Caco-2 (cell line): ENCODE results near the gene RUFY1. TPM values are rescaled to one million over a fixed set of nuclear protein-coding genes. Genes with fewer than 3 reads are reported as not detected.
"Not testable (repeated sequence)": the region's sequence is repeated elsewhere in the genome, so short reads cannot be mapped to it uniquely, and the experiment has no call there.

Experiments used
- BruUV-seq: library from RNA; stranded (reverse); fragments of 400-500 nt; replicated peaks from 2 replicates; lab custom pipeline; 2021; lab: Mats Ljungman, UMichigan
- CTCF ChIA-PET: fragments of 300-600 bp; sonication (Branson Sonifier 250); formaldehyde crosslinking; loops from one replicate; lab custom pipeline; 2022; ENCODE audit warnings: antibody characterized with exemption; lab: Charles Lee
- POLR2A ChIA-PET: fragments of 300-600 bp; sonication (Branson Sonifier 250); formaldehyde crosslinking; loops from one replicate; lab custom pipeline; 2022; ENCODE audit warnings: antibody characterized with exemption; lab: Charles Lee
- DNase-seq, 2 experiments: peaks; one replicate each; pipeline versions ENCODE4 v3.0.0 to v3.0.0-alpha.2; 2020 to 2022
- H3K27me3 ChIP-seq: replicated peaks from 2 replicates; pipeline ENCODE4 v1.6.0; 2011; ENCODE audit warnings: low read length; ENCODE audit not compliant: control insufficient read depth, insufficient read depth
- H3K36me3 ChIP-seq: 2 replicates; pipeline ENCODE4 v1.5.1; 2011; ENCODE audit warnings: low read length; ENCODE audit not compliant: control insufficient read depth, insufficient read depth
- H3K4me1 ChIP-seq: fragments of 250-450 bp; sonication (Bioruptor Pico); 2 replicates; pipeline ENCODE4 v1.5.1; 2020; ENCODE audit warnings: mild to moderate bottlenecking
- H3K4me3 ChIP-seq: 2 replicates; pipeline ENCODE4 v1.5.1; 2011; ENCODE audit warnings: low read depth, mild to moderate bottlenecking, control low read depth, low read length
- H3K9me3 ChIP-seq: fragments of 250-450 bp; sonication (Bioruptor Pico); 2 replicates; pipeline ENCODE4 v1.5.1; 2020; ENCODE audit warnings: mild to moderate bottlenecking, moderate library complexity
- H3K27ac Mint-ChIP-seq: one replicate; pipeline ENCODE4 v1.8.0; 2022; ENCODE audit warnings: mixed read lengths; ENCODE audit not compliant: unreplicated experiment
- H3K27me3 Mint-ChIP-seq: one replicate; pipeline ENCODE4 v1.8.0; 2022; ENCODE audit warnings: mixed read lengths; ENCODE audit not compliant: insufficient read depth, unreplicated experiment
- H3K36me3 Mint-ChIP-seq: one replicate; pipeline ENCODE4 v1.8.0; 2022; ENCODE audit warnings: mild to moderate bottlenecking, mixed read lengths; ENCODE audit not compliant: insufficient read depth, unreplicated experiment
- H3K4me1 Mint-ChIP-seq: one replicate; pipeline ENCODE4 v1.8.0; 2022; ENCODE audit warnings: low read depth, mixed read lengths; ENCODE audit not compliant: unreplicated experiment
- H3K4me3 Mint-ChIP-seq: one replicate; pipeline ENCODE4 v1.8.0; 2022; ENCODE audit warnings: mild to moderate bottlenecking, moderate library complexity, mixed read lengths; ENCODE audit not compliant: unreplicated experiment
- H3K9me3 Mint-ChIP-seq: one replicate; pipeline ENCODE4 v1.8.0; 2022; ENCODE audit warnings: mixed read lengths; ENCODE audit not compliant: unreplicated experiment
- intact Hi-C: fragments of 100-400 bp; cut with micrococcal nuclease; formaldehyde crosslinking; loops from one replicate; pipeline ENCODE4 v1.10.0; 2022; ENCODE audit not compliant: unreplicated experiment
- total RNA-seq: library from RNA; stranded (reverse); gene quantifications from 2 replicates; pipeline ENCODE4 v1.2.3, GENCODE V29; 2022
- TF ChIP-seq, protein P1 (sequence below), 2 experiments: fragments of 200-600 bp in 1 of 2; IDR thresholded peaks; 1 replicate in 1 of 2; 2 replicates in 1 of 2; pipeline versions ENCODE4 v1.5.1 to v1.8.0; 2011 to 2022; ENCODE audit warnings: antibody characterized with exemption in 1 of 2, control low read depth in 1 of 2, inconsistent platforms in 1 of 2, low read depth in 1 of 2, low read length in 1 of 2, mild to moderate bottlenecking in 1 of 2, moderate library complexity in 1 of 2; ENCODE audit not compliant: insufficient read depth in 1 of 2, severe bottlenecking in 1 of 2, unreplicated experiment in 1 of 2

RUFY1 gene
- total RNA-seq, 1 experiment from 2014 or later, result 36.3 TPM

DNA sequence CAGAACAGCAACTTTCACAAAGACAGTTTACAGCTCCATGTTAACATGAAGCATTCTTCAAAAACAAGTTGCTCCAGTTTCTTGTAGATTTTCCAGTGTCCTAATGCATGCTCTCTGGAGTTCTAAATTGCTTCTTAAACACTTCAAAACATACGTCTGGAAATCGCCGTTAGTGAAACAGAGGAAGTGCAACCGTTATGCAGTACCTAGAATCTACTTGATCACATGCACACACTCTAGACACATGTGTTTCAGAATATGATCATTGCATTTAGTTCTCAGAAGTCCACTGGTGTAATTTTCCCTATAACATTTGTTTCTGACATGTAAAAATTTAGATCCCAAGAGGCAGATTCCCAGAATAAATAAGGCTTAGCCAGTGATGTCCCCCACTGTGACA is 41.1 kb upstream of the RUFY1 start:
- POLR2A ChIA-PET, result no interaction called here
- TF ChIP-seq, protein P1, sequence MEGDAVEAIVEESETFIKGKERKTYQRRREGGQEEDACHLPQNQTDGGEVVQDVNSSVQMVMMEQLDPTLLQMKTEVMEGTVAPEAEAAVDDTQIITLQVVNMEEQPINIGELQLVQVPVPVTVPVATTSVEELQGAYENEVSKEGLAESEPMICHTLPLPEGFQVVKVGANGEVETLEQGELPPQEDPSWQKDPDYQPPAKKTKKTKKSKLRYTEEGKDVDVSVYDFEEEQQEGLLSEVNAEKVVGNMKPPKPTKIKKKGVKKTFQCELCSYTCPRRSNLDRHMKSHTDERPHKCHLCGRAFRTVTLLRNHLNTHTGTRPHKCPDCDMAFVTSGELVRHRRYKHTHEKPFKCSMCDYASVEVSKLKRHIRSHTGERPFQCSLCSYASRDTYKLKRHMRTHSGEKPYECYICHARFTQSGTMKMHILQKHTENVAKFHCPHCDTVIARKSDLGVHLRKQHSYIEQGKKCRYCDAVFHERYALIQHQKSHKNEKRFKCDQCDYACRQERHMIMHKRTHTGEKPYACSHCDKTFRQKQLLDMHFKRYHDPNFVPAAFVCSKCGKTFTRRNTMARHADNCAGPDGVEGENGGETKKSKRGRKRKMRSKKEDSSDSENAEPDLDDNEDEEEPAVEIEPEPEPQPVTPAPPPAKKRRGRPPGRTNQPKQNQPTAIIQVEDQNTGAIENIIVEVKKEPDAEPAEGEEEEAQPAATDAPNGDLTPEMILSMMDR (IDR thresholded peaks at IDR 0.05; ENCODE audit: insufficient read depth in 1 of 2, low read depth in 1 of 2, low read length in 1 of 2, severe bottlenecking in 1 of 2, unreplicated experiment in 1 of 2), result no peak
- Histone ChIP-seq H3K4me1 (no peaks in the 10 kb centered on the region), H3K36me3 (no peaks in the 10 kb centered on the region), H3K27me3 (no peaks in the 10 kb centered on the region), H3K9me3 (no peaks in the 10 kb centered on the region), H3K4me3 (no peak overlapping the region)
- Mint-ChIP-seq H3K9me3 (no peaks in the 10 kb centered on the region), H3K4me1 (peaks cover 5% of the 10 kb centered on the region), H3K27ac (no peak overlapping the region), H3K36me3 (no peaks in the 10 kb centered on the region), H3K4me3 (no peak overlapping the region), H3K27me3 (no peaks in the 10 kb centered on the region)
- BruUV-seq, result no TSS peak
- CTCF ChIA-PET, result no interaction called here
- no peak for DNase-seq
- intact Hi-C loops, result no loop called here

DNA sequence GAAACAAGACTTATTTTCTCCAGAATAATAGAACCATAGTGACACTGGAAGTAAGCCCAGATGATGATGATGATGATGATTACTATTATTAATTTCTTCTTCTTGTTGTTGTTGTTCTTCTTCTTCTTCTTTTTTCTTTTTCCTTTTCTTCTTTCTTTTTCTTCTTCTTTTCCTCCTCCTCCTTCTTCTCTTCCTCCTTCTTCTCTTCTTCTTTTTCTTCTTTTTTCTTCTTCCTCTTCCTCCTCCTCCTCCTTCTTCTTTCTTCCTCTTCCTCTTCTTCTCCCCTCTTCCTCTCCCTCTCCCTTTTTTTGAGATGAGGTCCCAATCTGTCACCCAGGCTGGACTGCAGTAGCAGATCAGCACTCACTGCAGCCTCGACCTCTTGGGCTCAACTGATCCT is 40.5 kb upstream of the RUFY1 start:
- H3K27me3 ChIP-seq, result no peaks in the 10 kb centered on the region
- peaks cover 7% of the 10 kb centered on the region for H3K4me1 Mint-ChIP-seq

DNA sequence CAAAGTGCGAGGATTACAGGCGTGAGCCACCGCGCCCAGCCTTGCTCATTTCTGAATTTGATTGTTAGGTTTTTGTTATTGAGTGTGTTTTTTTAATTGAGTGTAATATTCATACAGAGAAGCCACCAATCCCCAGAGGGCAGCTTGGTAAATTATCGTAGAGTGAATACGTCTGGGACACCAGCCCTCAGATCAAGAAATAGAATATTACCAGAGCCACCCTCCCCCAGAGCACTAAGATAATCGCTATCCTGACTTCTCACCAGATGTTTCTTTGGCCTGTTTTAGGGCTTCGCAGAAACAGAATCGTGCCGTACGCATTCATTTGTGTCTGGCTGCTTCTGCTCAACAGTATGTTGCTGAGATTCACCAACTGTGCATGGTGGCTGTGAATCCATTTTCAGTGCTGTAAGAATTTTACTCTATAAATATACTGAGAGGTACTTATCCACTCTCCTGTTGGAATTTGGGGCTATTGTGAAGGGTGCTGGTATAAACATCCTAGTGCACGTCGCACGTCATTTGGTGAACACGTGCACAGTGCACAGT is 37.8 kb upstream of the RUFY1 start:
- POLR2A ChIA-PET, result no interaction called here
- H3K36me3 ChIP-seq, result no peaks in the 10 kb centered on the region
- no TSS peak for BruUV-seq
- Mint-ChIP-seq H3K27me3 (no peaks in the 10 kb centered on the region), H3K4me3 (no peak overlapping the region), H3K27ac (no peak overlapping the region), H3K4me1 (peaks cover 12% of the 10 kb centered on the region), H3K36me3 (no peaks in the 10 kb centered on the region), H3K9me3 (no peaks in the 10 kb centered on the region)
- H3K4me1 ChIP-seq, result peaks cover 3% of the 10 kb centered on the region; the same call in 1 of the 2 replicates
- no peak overlapping the region for H3K4me3 ChIP-seq
- H3K9me3 ChIP-seq, result no peaks in the 10 kb centered on the region
- H3K27me3 ChIP-seq, result no peaks in the 10 kb centered on the region; the same call in 1 of the 2 replicates
- TF ChIP-seq, protein P1 (IDR thresholded peaks at IDR 0.05; ENCODE audit: insufficient read depth in 1 of 2, low read depth in 1 of 2, low read length in 1 of 2, severe bottlenecking in 1 of 2, unreplicated experiment in 1 of 2), result no peak
- no peak for DNase-seq
- CTCF ChIA-PET, result no interaction called here
- intact Hi-C loops, result no loop called here

More for the DNA sequence above, 40.5 kb upstream of the RUFY1 start:
- no peak overlapping the region for H3K27ac Mint-ChIP-seq
- POLR2A ChIA-PET, result no interaction called here
- intact Hi-C loops, result no loop called here
- H3K9me3 Mint-ChIP-seq, result no peaks in the 10 kb centered on the region
- H3K27me3 Mint-ChIP-seq, result no peaks in the 10 kb centered on the region
- Histone ChIP-seq H3K4me1 (peaks cover 3% of the 10 kb centered on the region; the same call in 1 of the 2 replicates), H3K36me3 (no peaks in the 10 kb centered on the region), H3K4me3 (no peak overlapping the region), H3K9me3 (no peaks in the 10 kb centered on the region)
- DNase-seq, result no peak
- H3K36me3 Mint-ChIP-seq, result no peaks in the 10 kb centered on the region
- BruUV-seq, result no TSS peak
- H3K4me3 Mint-ChIP-seq, result no peak overlapping the region
- TF ChIP-seq, protein P1 (IDR thresholded peaks at IDR 0.05; ENCODE audit: insufficient read depth in 1 of 2, low read depth in 1 of 2, low read length in 1 of 2, severe bottlenecking in 1 of 2, unreplicated experiment in 1 of 2), result no peak
- CTCF ChIA-PET, result no interaction called here

DNA sequence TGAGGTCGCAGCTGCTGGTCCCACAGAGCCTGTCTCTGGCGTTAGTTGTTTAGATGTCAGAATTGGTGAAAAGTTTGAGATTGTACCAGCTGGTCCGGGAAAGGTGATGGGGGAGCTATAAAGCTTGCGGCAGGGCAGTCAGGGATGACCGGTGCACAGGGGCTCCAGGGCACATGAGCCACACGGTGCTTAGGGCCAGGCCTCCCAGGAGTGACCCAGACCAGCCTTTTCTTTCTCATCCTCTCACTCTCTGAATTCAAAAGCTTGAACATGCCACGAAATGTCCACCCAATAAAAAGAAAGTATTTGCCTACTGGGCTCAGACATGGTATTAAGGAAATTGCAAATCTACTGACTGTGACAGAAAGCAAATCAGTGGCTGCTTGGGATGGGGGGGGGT is 34.9 kb upstream of the RUFY1 start:
- H3K4me1 ChIP-seq, H3K4me3 Mint-ChIP-seq, BruUV-seq, H3K9me3 ChIP-seq, H3K4me3 ChIP-seq, intact Hi-C loops, DNase-seq, H3K36me3 Mint-ChIP-seq, H3K27ac Mint-ChIP-seq, POLR2A ChIA-PET, H3K27me3 ChIP-seq, H3K9me3 Mint-ChIP-seq, H3K36me3 ChIP-seq, CTCF ChIA-PET, H3K27me3 Mint-ChIP-seq: not testable (repeated sequence)
- H3K4me1 Mint-ChIP-seq, result peaks cover 12% of the 10 kb centered on the region
